GM18858 (cell line): ENCODE results near the gene GPATCH2.
"Not testable (repeated sequence)": the region's sequence is repeated elsewhere in the genome, so short reads cannot be mapped to it uniquely, and the experiment has no call there.

Experiments
- ATAC-seq: cut with Tn5 transposase; IDR thresholded peaks from one replicate; pipeline ENCODE4 v1.9.1; 2021; ENCODE audit not compliant: unreplicated experiment

The GPATCH2 gene

DNA sequence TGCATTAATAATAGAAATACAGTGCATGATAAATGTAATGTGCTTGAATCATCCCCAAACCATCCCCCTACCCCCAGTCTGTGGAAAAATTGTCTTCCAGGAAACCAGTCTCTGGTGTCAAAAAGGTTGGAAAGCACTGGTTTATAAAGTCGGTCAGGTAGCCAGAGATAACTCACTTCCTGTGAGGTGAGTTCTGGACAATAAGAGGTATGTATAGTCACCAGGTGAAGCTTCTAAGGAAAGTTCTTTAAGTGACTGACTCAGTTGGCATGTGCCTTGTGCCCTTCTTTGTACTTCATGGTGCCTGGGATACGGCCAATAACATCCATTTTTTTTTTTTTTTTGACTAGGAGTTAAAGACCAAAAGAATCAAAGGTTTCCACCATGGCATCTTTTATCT lies 103.7 kb downstream of the GPATCH2 start:
- ATAC-seq, result no peak

DNA sequence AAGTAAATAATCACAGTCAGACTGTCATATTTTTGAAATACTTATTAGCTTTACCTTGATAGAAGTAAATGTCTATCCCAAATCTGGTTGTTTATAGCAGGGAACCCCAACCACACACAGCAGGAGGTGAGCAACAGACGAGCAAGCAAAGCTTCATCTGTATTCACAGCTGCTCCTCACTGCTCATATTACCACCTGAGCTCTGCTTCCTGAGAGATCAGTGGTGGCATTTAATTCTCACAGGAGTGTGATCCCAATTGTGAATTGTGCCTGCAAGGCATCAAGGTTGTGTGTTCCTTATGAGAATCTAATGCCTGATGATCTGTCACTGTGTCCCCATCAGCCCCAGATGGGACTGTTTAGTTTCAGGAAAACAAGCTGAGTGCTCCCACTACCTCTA lies 104.3 kb downstream of the GPATCH2 start:
- ATAC-seq, result no peak

DNA sequence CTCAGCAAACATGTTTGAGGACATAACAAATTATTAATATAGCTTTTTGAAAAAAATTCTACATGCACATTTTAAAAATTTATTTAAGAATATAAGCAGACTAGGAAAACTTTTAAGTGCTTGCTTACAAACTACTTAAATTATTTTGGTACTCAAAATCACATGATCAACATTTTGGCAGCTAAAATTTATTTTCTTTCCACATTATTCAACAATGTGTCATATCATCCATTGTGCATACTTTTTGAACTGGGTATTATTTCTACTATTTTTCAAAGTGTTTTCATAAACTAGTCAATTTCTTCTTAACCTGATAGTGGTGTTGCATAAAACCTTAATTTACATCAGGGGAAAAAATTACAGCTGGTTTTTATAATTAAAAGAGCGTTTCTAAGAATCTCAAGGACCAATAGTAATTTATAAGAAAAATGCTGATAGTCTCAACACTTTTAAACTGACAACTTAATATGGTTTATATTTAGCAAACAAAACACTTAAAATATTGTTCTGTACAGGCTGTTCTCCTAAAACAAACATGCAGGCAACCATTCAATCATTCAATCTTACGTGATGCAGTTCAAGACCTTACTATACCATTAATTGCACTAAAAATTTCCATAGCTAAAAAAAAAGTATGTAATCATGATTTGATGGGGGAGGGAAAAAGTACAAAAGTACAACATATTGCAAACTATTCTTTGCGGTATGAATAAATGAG lies 105.0 kb downstream of the GPATCH2 start:
- ATAC-seq, result no peak

DNA sequence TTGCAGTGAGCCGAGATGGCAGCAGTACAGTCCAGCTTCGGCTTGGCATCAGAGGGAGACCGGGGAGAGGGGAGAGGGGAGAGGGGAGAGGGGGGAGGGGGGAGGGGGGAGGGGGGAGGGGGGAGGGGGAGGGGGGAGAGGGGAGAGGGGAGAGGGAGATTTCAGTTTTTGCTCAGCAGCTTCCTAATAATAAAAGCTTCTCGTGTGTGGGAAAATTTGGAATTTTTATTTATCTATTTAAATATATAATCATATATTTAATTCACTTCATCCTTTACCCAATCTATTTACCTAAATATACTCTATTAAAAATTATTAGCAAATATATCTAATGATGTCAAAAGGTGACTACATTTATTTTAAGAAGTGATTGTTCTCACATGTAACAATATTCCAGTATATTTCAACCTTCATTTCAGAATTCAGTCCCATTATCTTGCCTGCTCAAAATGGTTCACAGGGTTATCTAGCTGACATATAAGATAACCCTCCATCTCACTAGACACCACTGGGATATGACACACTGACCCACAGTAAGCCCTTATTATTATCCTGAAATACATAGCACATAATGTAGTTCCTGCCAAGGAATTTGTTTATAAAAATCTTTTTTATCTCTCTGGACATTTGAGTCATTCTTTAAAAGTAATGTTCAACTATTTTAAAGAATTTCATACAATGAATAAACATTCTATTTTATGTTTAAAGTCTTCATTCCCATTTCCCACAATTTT lies 105.9 kb downstream of the GPATCH2 start:
- ATAC-seq, result no peak

DNA sequence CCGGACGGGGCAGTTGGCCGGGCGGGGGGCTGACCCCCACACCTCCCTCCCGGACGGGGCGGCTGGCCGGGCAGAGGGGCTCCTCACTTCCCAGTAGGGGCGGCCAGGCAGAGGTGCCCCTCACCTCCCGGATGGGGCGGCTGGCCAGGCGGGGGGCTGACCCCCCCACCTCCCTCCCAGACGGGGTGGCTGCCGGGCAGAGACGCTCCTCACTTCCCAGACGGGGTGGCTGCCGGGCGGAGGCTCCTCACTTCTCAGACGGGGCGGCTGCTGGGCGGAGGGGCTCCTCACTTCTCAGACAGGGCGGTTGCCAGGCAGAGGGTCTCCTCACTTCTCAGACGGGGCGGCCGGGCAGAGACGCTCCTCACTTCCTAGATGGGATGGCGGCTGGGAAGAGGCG lies 107.0 kb downstream of the GPATCH2 start:
- not testable (repeated sequence) for ATAC-seq

DNA sequence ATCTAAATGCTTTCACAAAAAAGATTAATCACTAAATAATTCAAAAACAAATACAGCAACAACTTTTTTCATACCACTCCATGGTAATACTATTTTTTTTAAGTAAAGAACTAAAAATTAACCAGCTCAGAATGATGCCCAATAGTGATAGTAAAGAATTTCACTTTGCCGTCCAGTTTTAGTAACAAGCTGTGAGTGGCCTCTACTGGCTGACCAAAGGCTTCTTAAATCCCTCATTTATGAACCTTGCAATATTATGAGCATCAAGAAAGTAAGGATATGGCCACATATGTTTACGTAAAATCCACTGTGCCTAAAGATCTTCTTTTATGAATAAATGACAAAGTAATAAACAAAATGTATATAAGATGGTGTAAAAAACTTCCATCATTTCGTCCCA lies 108.6 kb downstream of the GPATCH2 start:
- no peak for ATAC-seq

DNA sequence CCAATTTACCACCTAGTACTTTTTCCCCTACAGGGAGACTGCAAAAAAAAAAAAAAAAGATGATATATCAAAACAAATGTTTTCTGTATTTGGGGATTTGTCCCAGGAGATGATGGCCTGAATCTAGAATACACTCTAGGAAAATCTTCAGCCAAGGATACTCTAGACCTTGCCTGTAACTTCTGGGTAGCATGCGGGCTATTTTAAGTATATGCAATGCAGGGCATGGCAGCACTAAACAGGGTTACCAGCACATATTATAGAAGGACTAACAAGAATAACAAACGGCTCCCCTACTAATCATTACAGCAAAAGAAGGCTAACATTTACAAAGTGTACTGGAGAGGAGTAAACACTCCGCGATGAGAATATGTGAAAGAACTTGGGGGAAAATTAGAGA lies 109.6 kb downstream of the GPATCH2 start:
- no peak for ATAC-seq

DNA sequence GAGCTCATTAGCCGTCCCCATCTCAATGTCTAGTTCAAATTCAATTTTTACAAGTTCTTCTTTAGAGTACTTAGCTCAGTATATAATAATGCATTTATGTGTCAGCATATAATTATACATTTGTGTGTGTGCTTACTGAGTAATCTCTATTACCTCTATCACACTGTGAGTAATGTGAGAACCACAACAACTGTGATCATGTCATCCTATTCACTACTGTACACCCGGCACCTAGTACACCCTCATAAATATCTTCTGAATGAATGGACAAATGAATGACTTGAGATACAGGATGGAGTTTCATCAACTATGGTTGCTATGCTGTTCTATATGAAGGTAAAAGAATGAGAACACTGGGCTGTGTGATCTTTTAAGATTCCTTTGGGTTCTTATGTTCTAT lies 124.0 kb downstream of the GPATCH2 start:
- ATAC-seq, result no peak

DNA sequence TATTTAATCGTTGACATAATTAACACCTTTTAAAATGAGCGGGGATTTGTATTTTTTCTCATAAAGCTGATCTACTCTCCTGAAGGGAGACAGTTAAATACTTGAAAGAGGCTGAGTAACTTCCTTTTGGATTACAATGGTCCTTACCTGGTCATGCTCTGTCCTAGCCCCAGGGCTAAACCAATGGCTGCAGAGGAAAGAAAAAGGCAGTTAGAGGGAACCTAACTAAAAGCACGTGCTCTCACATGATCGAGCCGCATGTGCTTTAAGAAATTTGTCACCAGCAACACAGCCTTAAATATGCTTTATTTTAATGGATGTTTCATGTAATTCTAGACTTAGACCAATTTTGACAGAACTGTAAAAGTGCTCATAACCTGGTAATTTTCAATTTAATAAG lies 132.7 kb downstream of the GPATCH2 start:
- no peak for ATAC-seq

DNA sequence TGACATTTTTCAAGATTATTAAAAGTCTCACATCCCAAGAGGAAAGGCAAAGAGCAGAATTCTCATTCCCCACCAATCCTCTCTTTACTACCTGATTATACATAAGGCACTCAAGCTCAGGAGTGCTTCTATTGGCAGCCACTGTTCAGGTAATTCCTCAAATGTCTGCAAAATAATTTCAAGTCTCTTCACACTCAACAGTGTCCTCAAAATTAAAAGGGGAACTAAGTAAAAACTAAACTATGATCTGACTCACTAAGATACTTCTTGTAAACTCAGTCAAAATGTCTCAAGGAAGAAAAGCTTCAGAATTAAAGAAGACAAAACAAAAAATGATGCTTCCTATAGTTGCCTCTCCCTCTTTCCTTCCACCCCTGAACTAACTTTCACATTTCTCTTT lies 135.6 kb downstream of the GPATCH2 start:
- ATAC-seq, result peak; percentile 97

DNA sequence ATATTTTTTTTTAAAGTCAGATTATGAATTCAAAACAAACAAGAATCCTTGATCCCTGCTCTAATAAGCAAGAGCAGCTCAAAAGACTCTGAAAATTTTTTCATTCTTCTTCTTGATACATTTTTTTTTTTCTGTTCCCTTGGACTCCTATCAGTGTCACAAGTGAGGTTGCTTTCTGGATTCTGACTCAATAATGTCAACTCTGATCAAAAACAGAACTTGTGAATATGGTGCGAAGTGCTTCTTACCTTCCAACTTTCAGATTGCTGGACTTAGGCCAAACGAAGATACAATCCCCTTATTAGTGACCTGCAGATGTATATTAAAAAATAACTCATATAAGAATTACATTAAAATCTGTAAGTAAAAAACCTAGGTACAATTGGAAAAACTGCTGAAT lies 136.1 kb downstream of the GPATCH2 start:
- ATAC-seq, result peak; percentile 54

DNA sequence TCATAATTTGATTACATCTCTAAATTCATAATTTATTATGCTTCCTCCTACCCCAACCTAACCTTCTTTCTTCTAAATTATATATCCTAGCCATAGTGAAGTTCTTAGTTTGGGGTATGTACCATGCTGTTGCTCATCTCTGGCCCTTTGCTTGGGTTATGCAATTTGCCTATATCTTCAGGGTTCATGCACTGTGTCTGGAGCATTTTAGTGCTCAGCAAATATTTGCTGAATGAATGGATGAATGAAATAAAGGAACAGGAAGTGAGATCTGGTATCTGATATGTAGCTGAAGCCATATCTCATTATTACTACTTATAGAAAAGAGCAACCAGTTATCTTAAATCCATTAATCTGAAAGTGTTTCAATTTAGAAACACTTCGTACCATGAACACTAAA lies 137.6 kb downstream of the GPATCH2 start:
- no peak for ATAC-seq

DNA sequence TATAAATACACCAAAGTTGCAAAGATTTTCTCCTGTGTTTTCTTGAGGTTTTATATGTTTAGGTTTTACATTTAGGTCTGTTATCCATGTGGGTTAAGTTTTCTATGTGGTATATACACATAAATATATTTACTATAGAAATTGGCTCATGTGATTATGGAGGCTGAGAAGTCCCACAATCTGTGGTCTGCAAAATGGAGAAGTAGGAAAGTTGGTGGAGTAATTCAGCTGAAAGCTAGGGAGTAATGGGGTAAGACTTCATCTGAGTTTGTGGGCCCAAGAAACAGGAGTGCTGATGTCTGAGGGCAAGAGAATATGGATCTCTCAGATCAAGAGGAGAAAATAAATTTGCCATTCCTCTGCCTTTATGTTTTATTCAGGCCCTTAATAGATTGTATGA lies 146.0 kb downstream of the GPATCH2 start:
- no peak for ATAC-seq

DNA sequence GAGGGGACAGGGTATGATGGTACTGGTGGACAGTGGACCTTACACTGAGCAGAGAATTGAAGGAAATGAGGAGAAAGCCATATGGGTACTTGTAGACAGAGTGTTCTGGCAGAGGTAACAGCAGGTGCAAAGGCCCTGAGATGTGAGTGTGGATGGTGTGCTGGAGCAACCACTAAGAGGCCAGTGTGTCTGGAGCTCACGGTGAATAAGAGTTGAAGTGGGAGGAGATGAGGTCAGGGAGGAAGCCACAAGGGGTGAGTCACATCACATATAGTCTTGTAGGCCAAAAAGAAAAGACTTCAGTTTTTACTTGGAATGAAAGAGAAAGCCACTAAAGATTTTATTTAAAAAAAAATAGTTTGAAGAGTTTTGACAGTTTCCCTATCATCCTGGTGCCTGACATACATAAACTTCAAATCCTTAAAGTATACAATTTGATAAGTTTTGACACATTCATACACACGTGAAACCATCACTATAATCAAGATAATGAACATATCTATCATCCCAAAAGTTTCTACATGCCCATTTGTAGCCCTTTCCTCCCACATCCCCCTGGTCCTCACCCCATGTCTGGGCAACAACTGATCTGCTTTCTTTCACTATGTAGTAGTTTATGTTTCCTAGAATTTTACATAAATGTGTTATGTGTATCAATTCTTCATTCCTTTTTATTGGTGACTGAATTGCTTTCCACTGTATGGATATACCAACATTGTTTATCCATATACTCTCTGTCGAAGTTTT lies 148.4 kb downstream of the GPATCH2 start:
- ATAC-seq, result peak; percentile 95

DNA sequence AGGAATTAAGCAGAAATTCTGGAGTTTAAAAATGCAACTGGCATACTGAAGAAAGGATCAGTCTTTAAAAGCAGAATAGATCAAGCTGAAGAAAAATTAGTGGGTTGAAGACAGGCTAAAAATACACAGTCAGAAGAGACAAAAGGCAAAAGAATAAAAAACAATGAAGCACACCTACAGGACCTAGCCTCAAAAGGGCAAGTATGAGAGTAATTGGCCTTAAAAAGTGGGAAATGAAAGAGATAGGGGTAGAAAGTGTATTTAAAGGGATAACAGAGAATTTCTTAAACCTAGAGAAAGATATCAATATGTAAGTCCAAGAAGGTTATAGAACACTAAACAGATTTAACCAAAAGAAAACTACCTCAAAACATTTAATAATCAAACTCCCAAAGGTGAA lies 152.4 kb downstream of the GPATCH2 start:
- no peak for ATAC-seq

DNA sequence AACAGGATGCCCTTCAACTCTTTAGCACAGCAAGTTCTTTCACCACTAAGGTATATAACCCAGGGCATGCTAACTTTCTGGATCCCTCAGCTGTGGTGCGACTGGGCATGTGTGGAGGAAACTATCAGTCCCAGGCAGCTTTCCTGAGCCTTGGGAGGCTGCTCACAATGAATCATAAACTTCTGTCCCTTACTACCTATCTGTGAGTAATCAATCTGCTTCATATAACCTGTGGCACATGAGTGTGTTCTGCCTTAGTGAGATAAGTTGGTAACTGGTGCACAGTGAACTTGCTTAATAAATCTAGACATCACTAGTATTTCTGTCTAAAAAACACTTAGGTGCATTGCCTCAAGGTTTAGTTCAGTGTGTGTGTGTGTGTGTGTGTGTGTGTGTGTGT lies 158.0 kb downstream of the GPATCH2 start:
- no peak for ATAC-seq

DNA sequence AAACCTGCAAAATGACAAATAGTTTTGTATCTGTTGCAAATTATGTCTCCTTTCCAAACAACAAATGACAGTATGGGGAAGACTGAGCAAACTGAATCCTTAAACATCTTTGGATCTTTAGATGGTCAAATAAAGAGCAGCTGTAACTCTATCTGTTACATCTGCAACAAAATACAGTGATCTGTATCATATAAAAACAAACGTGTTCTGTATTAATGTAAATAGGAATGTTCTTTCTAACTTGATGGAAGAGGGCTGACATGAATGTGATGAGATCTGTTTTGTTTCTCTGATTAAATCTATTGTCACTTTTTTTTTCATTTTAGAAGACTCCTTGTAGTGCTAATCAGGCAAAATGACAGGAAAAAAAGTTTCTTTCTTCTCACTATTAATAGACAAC lies 159.5 kb downstream of the GPATCH2 start:
- ATAC-seq, result no peak

DNA sequence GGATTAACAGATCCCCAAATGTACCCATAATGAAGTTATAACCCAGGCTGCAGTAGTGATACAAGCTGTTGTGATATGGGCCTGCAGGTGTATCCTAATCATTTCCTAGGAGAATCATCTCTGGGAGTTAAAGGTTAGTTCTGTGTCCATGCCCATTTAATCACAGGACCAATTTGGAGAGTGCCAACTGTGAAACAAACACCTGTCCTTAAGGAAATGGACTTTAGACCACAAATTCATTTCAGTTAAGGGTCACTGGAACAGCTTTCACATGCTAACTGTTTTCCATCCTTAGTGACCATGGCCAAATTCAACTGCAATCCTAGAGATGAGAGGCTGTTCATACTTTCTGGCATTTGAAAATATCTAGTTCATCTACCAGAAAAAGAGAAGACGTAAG lies 160.9 kb downstream of the GPATCH2 start:
- no peak for ATAC-seq

DNA sequence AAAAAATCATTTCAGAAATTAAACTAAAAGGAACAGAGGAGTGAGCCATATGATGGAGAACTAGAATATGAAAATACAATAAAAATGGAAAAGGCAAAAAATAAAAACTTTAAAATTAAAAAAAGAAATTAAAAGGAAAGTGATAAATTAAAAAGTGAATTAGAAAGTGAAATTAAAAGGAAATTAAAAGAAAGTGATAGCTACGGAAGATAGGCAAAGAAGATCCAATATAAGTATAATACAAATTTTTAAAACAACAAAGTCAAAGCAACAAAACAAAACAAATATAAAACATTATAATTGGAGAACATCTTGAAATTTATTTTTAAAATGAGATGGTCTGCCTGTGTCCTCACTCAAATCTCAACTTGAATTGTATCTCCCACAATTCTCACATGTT lies 165.8 kb downstream of the GPATCH2 start:
- no peak for ATAC-seq

DNA sequence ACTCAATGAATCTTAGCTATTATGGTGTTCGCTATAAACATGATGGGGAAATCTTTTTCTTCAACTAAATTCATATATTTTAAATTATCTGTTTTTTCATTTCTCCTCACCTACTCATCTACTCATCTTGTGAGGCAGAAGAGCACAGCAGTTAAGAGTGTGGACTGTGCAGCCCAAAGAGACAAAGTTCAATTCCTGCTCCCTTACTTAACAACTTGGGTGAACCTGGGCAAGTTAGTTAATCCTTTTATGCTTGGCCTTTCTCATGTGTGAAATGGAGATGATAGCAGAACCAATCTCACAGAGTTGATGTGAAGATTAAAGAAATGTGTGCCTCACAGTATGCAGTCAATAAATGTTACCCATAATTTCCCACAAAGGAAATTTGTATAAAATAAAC lies 168.2 kb downstream of the GPATCH2 start:
- ATAC-seq, result no peak

DNA sequence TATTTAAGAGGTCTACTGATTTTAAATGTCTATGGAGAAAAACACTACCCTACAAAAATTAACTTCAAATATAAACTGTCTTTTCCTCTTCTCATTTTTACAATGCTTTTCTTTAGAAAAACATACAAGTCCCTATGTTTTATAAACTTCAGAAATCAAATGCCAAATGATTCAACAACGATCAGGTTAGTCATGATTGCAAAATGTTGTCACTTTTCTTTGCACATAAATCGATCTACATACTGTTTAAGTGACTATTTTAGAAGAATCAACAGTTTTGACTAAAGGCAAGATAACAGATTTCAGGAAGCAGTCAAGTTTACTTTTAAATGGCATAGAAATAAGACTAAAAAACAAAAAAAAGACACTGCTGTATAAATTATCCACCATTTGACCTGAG lies 168.7 kb downstream of the GPATCH2 start:
- no peak for ATAC-seq

DNA sequence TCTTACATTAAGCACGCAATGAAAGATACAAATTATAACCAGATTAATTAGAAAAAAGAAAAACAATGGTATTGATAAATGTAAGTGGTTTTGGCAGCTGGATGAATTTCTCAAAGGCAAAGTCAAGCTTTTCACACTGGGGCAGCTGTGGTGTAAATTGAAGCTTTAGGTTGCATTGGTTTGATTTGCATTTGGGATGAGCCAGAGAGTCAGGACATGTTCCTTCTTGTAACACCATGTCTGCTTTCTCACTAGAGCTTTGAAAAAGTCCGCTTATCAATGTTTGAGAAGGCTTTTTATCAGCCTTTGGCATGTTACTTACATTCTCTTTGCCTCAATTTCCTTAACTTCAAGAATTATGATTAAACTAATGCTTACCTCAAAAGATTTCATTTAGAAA lies 173.9 kb downstream of the GPATCH2 start:
- ATAC-seq, result no peak
